Stomach (tissue), 9 donors: ENCODE results near the gene KCNK1. TPM values are rescaled to one million over a fixed set of nuclear protein-coding genes. Genes with fewer than 3 reads are reported as not detected.

Source experiments
- DNase-seq, 2 donors: peaks; one replicate each; pipeline versions ENCODE4 v3.0.0 to v3.0.0-alpha.2; 2013 to 2019
- H3K27ac ChIP-seq, 5 donors: fragments of 200-600 bp in 4 of 5; sonication (generic) in 4 of 5; one replicate each; pipeline ENCODE4 v1.5.1; 2013 to 2019; ENCODE audit warnings: mild to moderate bottlenecking in 1 of 5, moderate library complexity in 1 of 5
- H3K27me3 ChIP-seq, 3 donors: fragments of 200-600 bp; sonication (generic); one replicate each; pipeline ENCODE4 v1.5.1; 2017 to 2019; ENCODE audit warnings: mixed run types in 1 of 3
- H3K36me3 ChIP-seq, 4 donors: fragments of 200-600 bp; sonication (generic); 1 replicate in 3 of 4; 2 replicates in 1 of 4; pipeline ENCODE4 v1.5.1; 2016 to 2019
- H3K4me1 ChIP-seq, 4 donors: fragments of 200-600 bp; sonication (generic); one replicate each; pipeline ENCODE4 v1.5.1; 2016 to 2019
- H3K4me3 ChIP-seq, 4 donors: fragments of 200-600 bp; sonication (generic) in 3 of 4; one replicate each; pipeline ENCODE4 v1.5.1; 2016 to 2019; ENCODE audit warnings: mild to moderate bottlenecking in 1 of 4
- H3K9me3 ChIP-seq, 4 donors: fragments of 200-600 bp; sonication (generic); one replicate each; pipeline ENCODE4 v1.5.1; 2016 to 2019
- CTCF ChIP-seq, 7 experiments: fragments of 450-650 bp in 4 of 7; fragments of 200-600 bp in 3 of 7; sonication (generic) in 3 of 7; IDR thresholded peaks; one replicate each; pipeline ENCODE4 v1.5.1; 2016 to 2019; ENCODE audit warnings: antibody characterized with exemption in 7 of 7, control low read depth in 2 of 7, mild to moderate bottlenecking in 1 of 7
- EP300 ChIP-seq: sonication (generic); formaldehyde crosslinking; IDR thresholded peaks from one replicate; pipeline ENCODE4 v1.6.1; 2017; ENCODE audit warnings: antibody characterized with exemption
- POLR2A ChIP-seq, 4 donors: fragments of 450-650 bp; IDR thresholded peaks; one replicate each; pipeline ENCODE4 v1.6.1; 2016; ENCODE audit warnings: antibody characterized with exemption in 4 of 4, control low read depth in 2 of 4, mild to moderate bottlenecking in 1 of 4, moderate library complexity in 1 of 4
- POLR2AphosphoS5 ChIP-seq, 3 donors: sonication (generic); formaldehyde crosslinking; IDR thresholded peaks; one replicate each; pipeline ENCODE4 v1.6.1; 2016; ENCODE audit warnings: antibody characterized with exemption in 3 of 3
- WGBS, 5 donors: extraction: QIAGEN DNeasy Blood & Tissue Kit in 3 of 5; methylation state at CpG; one replicate each; pipeline versions ENCODE4 v1.1.5 to v1.1.7; 2013 to 2018; 5-methylcytosine and 5-hydroxymethylcytosine counted together
- intact Hi-C: fragments of 100-400 bp; cut with DNase I; formaldehyde crosslinking; loops from one replicate; pipeline ENCODE4 v1.15.1; 2023; ENCODE audit warnings: low total_unique reads
- polyA plus RNA-seq, 3 donors: library from polyadenylated mRNA; stranded (reverse); fragments of 200-250 nt; gene quantifications; one replicate each; pipeline ENCODE4 v1.2.3, GENCODE V29; 2013
- total RNA-seq, 5 donors: library from RNA; depleted of rRNA; stranded (reverse); fragments of >200 nt; gene quantifications; one replicate each; pipeline versions ENCODE4 v1.1.0 to v1.2.3, GENCODE V29; 2014 to 2016
- donor health status: healthy with polysubstance abuse.
- donor health status: Bipolar disorder and iron deficiency.
- donor health status: healthy.

The KCNK1 gene
- total and polyA plus RNA-seq, 8 donors = 4.1 to 52.5 (median 9.5) TPM

GRCh38 chr1:233671286-233671685 is 57.4 kb downstream of the KCNK1 start:
- Histone ChIP-seq H3K27ac (peak overlapping the region in 1 of 5 donors; percentile 82), H3K36me3 (peaks cover 0 to 7% (median 3%) of the 10 kb centered on the region in 4 donors), H3K9me3 (no peaks in the 10 kb centered on the region), H3K27me3 (no peaks in the 10 kb centered on the region), H3K4me3 (no peak overlapping the region), H3K4me1 (peaks cover 0 to 18% (median 7%) of the 10 kb centered on the region in 4 donors)
- intact Hi-C loops = no loop called here
- 87 to 94% (median 91%) methylated on average over 5 of the region's 5 CpGs for WGBS, 5 donors
- TF ChIP-seq CTCF (IDR thresholded peaks at IDR 0.05) (no peak), POLR2A (IDR thresholded peaks at IDR 0.05) (no peak), POLR2AphosphoS5 (IDR thresholded peaks at IDR 0.05) (no peak), EP300 (no peak)
- DNase-seq = no peak

- intact Hi-C loops = no loop called here
- Histone ChIP-seq H3K4me3 (no peak overlapping the region), H3K9me3 (no peaks in the 10 kb centered on the region), H3K27me3 (no peaks in the 10 kb centered on the region), H3K4me1 (peaks cover 0 to 25% (median 9%) of the 10 kb centered on the region in 4 donors), H3K36me3 (no peaks in the 10 kb centered on the region), H3K27ac (peak overlapping the region; percentile 58 to 86 (median 82))
- 39 to 74% (median 68%) methylated on average over 6 of the region's 6 CpGs for WGBS, 5 donors
- TF ChIP-seq EP300 = no peak
- no peak for TF ChIP-seq POLR2A (IDR thresholded peaks at IDR 0.05)
- no peak for TF ChIP-seq POLR2AphosphoS5 (IDR thresholded peaks at IDR 0.05)
- no peak for TF ChIP-seq CTCF (IDR thresholded peaks at IDR 0.05)
- DNase-seq = peak in 1 of 2 donors; percentile 25
Measured at GRCh38 chr1:233672732-233673131, 58.8 kb downstream of the KCNK1 start.

- DNase-seq = peak in 1 of 2 donors; percentile 67
- Histone ChIP-seq H3K4me3 (no peak overlapping the region), H3K36me3 (no peaks in the 10 kb centered on the region), H3K27me3 (no peaks in the 10 kb centered on the region), H3K27ac (peak overlapping the region; percentile 75 to 86 (median 82)), H3K9me3 (no peaks in the 10 kb centered on the region), H3K4me1 (peaks cover 0 to 25% (median 9%) of the 10 kb centered on the region in 4 donors)
- WGBS, 5 donors = 23 to 52% (median 34%) methylated on average over 8 of the region's 8 CpGs
- TF ChIP-seq POLR2AphosphoS5 (IDR thresholded peaks at IDR 0.05) (peak in 1 of 3 donors; percentile 22), POLR2A (IDR thresholded peaks at IDR 0.05) (no peak)
- intact Hi-C loops = no loop called here
Measured at GRCh38 chr1:233673261-233673946, 59.5 kb downstream of the KCNK1 start.

DNA sequence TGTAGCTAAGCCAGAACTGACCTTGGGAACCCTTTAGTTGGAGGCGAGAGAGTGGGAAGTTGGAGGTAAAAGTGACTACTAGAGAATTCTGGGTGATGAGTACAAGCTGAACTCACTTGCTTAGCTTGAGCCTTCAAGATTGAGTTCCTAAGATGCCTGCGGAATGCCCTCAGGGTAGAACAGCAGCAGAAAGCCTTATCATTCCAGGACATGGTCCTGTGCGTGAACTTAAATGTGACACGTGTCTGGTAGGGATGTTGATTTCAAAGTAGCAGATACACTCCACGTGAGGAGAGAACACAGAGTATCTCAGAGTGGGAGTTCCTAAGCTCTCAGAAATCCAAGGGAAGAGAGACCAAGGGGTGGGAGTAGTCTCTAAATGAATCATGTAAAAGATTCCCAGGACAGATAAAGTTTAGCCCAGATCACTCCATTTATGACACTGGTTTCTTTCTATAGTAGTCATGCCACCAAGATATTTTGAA is 60.1 kb downstream of the KCNK1 start:
- intact Hi-C loops = no loop called here
- Histone ChIP-seq H3K4me1 (peaks cover 0 to 25% (median 9%) of the 10 kb centered on the region in 4 donors), H3K27me3 (no peaks in the 10 kb centered on the region), H3K27ac (peak overlapping the region; percentile 75 to 86 (median 82)), H3K9me3 (no peaks in the 10 kb centered on the region), H3K36me3 (no peaks in the 10 kb centered on the region), H3K4me3 (no peak overlapping the region)
- DNase-seq = peak in 1 of 2 donors; percentile 17
- TF ChIP-seq POLR2AphosphoS5 (IDR thresholded peaks at IDR 0.05) (peak in 2 of 3 donors; percentile 9 to 42), POLR2A (IDR thresholded peaks at IDR 0.05) (no peak)
- 23 to 53% (median 42%) methylated on average over 5 of the region's 5 CpGs for WGBS, 5 donors

DNA sequence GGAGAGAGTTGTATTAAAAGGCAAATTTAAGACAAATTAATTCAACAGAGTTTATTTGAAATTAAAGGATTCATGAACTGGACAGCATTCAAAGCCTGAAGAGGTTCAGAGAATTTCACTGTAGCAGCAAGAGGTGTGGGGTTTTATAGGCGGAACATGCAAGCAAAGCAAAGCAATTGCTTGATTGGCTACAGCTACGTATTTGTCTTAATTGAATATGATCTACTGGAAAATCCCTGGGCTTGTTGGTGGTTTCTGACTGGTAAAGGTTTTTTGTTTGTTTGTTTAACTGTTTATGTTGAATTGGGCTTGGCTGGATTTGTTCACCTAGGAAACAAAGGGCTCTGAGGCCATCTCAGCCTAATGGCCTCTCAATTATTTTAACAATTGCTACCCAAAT is 61.5 kb downstream of the KCNK1 start:
- 81 to 93% (median 90%) methylated on average over 2 of the region's 2 CpGs for WGBS, 5 donors
- no peak for TF ChIP-seq POLR2AphosphoS5 (IDR thresholded peaks at IDR 0.05)
- Histone ChIP-seq H3K27me3 (no peaks in the 10 kb centered on the region), H3K4me1 (peaks cover 0 to 25% (median 9%) of the 10 kb centered on the region in 4 donors), H3K9me3 (no peaks in the 10 kb centered on the region), H3K36me3 (no peaks in the 10 kb centered on the region), H3K4me3 (no peak overlapping the region), H3K27ac (peak overlapping the region in 2 of 5 donors; percentile 0 to 86)
- no peak for DNase-seq
- intact Hi-C loops = no loop called here

GRCh38 chr1:233675893-233676292 is 62.0 kb downstream of the KCNK1 start:
- H3K36me3 ChIP-seq = no peaks in the 10 kb centered on the region
- TF ChIP-seq CTCF (IDR thresholded peaks at IDR 0.05) = no peak
- TF ChIP-seq POLR2AphosphoS5 (IDR thresholded peaks at IDR 0.05) = no peak
- TF ChIP-seq POLR2A (IDR thresholded peaks at IDR 0.05) = no peak
- no peak for DNase-seq
- 92 to 98% (median 94%) methylated on average over 4 of the region's 4 CpGs for WGBS, 5 donors
- peaks cover 0 to 25% (median 9%) of the 10 kb centered on the region in 4 donors for H3K4me1 ChIP-seq
- H3K4me3 ChIP-seq = no peak overlapping the region
- no peak overlapping the region for H3K27ac ChIP-seq
- intact Hi-C loops = no loop called here
- H3K9me3 ChIP-seq = no peaks in the 10 kb centered on the region
- H3K27me3 ChIP-seq = no peaks in the 10 kb centered on the region
